ENCODE data around the gene EIF3CL.
"Not testable (repeated sequence)": the region's sequence is repeated elsewhere in the genome, so short reads cannot be mapped to it uniquely, and the experiment has no call there.

GRCh38 chr16:28367926-28368325, 35.7 kb downstream of the EIF3CL start:
- TF ChIP-seq CTCF (IDR thresholded peaks at IDR 0.05); EP300 (IDR thresholded peaks at IDR 0.05; ENCODE audit: low read depth): not testable (repeated sequence)
